SK-N-SH (cell line): ENCODE results near the gene PRKN.

Source experiments
- EP300 ChIP-seq, 2 experiments: IDR thresholded peaks; 2 replicates each; pipeline versions ENCODE4 v1.4.0 to v1.6.1; 2012; ENCODE audit warnings: borderline replicate concordance in 1 of 2, low read depth in 1 of 2, low read length in 1 of 2
- NRF1 ChIP-seq: IDR thresholded peaks from 2 replicates; pipeline ENCODE4 v1.6.1; 2012; ENCODE audit warnings: low read depth, mild to moderate bottlenecking, low read length
- TEAD4 ChIP-seq: IDR thresholded peaks from 2 replicates; pipeline ENCODE4 v1.4.0; 2012; ENCODE audit warnings: mild to moderate bottlenecking, borderline replicate concordance; ENCODE audit not compliant: insufficient read depth
- TF ChIP-seq, protein P1 (sequence below): IDR thresholded peaks from 2 replicates; pipeline ENCODE4 v1.6.1; 2012; ENCODE audit warnings: mild to moderate bottlenecking, low read depth, low read length, moderate library complexity

DNA sequence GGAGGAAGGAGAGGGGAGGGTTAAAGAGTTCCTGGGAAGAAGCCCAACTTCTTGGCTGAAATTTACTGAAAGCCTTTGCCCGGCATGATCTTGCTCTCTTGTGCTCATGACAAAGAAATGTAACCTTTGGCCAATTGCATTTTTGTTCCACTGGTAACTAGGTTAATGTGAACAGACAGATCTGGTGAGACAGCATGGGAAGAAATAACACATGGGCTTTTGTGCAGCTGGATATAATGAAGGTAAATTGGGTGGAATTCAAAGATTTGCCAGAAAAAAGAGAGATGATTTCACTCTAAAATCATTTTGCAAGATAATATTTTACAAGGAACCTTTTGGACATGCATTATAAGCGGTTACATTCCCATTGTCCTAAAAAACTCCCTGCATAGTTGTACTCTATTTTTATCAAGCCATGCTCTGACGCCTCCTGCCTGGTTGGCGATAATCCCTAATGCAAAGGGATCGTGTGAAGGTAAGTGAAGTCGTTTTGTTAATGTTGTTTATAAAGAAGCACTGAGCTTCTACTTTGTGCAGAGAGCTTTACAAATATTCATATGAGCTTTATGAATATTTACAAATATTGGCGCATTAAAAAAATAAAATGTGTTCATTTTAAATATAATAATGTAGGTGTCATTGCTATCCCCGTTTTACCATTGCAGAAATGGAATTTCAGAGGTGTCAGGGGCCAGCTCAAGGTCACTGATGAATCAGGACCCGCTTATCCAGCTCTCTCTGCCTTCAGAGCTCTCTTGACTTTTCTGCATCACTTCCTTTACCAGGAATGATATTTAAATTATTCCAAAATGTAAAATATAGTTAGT is 1292.4 kb downstream of the PRKN start:
- TF ChIP-seq TEAD4 (peak; percentile 94), EP300 (IDR thresholded peaks at IDR 0.05; ENCODE audit: borderline replicate concordance in 1 of 2, low read depth in 1 of 2, low read length in 1 of 2) (peak; percentile 46 to 95; a peak in 3 of 4 replicates), NRF1 (no peak)
- TF ChIP-seq, protein P1, sequence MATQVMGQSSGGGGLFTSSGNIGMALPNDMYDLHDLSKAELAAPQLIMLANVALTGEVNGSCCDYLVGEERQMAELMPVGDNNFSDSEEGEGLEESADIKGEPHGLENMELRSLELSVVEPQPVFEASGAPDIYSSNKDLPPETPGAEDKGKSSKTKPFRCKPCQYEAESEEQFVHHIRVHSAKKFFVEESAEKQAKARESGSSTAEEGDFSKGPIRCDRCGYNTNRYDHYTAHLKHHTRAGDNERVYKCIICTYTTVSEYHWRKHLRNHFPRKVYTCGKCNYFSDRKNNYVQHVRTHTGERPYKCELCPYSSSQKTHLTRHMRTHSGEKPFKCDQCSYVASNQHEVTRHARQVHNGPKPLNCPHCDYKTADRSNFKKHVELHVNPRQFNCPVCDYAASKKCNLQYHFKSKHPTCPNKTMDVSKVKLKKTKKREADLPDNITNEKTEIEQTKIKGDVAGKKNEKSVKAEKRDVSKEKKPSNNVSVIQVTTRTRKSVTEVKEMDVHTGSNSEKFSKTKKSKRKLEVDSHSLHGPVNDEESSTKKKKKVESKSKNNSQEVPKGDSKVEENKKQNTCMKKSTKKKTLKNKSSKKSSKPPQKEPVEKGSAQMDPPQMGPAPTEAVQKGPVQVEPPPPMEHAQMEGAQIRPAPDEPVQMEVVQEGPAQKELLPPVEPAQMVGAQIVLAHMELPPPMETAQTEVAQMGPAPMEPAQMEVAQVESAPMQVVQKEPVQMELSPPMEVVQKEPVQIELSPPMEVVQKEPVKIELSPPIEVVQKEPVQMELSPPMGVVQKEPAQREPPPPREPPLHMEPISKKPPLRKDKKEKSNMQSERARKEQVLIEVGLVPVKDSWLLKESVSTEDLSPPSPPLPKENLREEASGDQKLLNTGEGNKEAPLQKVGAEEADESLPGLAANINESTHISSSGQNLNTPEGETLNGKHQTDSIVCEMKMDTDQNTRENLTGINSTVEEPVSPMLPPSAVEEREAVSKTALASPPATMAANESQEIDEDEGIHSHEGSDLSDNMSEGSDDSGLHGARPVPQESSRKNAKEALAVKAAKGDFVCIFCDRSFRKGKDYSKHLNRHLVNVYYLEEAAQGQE: no peak; the same call in 1 of the 2 replicates
